Hippocampal formation (tissue), 2 donors: ENCODE data around the gene CLECL1.
"Not testable (repeated sequence)": the region's sequence is repeated elsewhere in the genome, so short reads cannot be mapped to it uniquely, and the experiment has no call there.

Experiments
- DNase-seq, 2 donors: peaks; one replicate each; lab custom pipeline; 2025; lab: John Stamatoyannopoulos, UW

Gene CLECL1

DNA sequence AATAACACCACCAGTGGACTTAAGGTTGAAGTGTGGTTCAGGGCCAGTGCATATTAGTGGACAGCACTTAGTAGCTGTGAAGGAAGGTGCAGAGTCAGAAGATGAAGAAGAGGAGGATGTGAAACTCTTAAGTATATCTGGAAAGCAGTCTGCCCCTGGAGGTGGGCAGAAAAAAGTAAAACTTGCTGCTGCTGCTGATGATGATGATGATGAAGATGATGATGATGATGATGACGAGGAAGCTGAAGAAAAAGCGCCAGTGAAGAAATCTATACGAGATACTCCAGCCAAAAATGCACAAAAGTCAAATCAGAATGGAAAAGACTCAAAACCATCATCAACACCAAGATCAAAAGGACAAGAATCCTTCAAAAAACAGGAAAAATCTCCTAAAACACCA is 37.2 kb downstream of the CLECL1 start:
- not testable (repeated sequence) for DNase-seq

DNA sequence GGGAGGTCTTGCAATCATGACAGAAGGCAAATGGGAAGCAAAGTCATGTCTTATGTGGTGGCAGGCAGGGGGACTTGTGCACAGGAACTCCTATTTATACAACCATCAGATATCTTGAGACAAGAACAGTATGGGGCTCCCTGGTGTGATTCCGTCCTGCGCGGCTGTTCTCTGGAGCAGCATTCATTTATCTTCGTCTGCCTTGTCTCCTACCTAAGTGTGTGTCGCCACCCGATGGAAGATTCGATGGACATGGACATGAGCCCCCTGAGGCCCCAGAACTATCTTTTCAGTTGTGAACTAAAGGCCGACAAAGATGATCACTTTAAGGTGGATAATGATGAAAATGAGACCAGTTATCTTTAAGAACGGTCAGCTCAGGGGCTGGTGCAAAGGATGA is 37.7 kb downstream of the CLECL1 start:
- DNase-seq: not testable (repeated sequence)

- no peak for DNase-seq
These were observed 38.7 kb downstream of the CLECL1 start for GRCh38 chr12:9694241-9694640.

DNA sequence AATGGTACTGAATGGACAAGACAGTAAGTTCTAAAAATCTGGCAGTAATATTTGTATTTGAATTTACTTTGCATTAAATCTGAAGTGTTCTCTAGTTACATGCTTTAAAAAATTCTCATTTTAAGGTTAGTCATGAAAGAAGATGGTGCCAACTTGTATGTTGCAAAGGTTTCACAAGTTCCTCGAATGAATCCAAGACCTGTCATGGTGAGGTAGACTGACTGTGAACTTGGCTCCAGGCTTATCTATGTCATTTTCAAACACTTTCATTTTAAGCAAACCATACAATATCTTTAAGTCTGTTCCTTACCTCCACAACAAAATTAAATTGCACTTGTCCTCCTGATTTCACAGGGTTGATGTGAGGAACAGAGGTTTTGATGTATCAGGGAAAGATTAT is 40.0 kb downstream of the CLECL1 start:
- DNase-seq: no peak

DNA sequence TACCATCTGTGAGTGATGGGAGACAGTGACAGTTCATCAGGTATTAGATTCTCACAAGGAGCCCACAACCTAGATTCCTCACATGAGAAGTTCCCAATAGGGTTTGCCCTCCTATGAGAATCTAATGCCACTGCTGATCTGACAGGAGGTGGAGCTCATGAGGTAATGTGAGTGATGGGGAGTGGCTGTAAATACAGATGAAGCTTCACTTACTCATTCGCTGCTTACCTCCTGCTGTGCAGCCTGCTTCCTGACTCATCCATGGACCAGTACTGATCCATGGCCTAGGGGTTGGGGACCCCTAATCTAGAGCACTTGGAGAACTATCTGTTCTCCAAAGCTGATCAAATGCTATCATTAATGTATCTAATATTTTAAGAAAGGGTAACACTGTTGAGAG is 45.7 kb downstream of the CLECL1 start:
- no peak for DNase-seq

GRCh38 chr12:9685915-9686314 is 47.0 kb downstream of the CLECL1 start:
- no peak for DNase-seq

DNA sequence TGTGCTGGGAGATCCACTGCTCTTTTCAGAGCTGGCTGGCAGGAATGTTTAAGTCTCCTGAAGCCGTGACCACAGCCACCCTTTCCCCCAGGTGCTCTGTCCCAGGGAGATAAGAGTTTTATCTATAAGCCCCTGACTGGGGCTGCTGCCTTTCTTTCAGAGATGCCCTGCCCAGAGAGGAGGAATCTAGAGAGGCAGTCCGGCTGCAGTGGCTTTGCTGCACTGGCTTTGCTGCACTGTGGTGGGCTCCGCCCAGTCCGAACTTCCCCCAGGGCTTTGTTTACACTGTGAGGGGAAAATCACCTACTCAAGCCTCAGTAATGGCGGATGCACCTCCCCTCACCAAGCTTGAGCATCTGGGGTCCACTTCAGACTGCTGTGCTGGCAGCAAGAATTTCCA is 47.5 kb downstream of the CLECL1 start:
- DNase-seq: not testable (repeated sequence)

DNA sequence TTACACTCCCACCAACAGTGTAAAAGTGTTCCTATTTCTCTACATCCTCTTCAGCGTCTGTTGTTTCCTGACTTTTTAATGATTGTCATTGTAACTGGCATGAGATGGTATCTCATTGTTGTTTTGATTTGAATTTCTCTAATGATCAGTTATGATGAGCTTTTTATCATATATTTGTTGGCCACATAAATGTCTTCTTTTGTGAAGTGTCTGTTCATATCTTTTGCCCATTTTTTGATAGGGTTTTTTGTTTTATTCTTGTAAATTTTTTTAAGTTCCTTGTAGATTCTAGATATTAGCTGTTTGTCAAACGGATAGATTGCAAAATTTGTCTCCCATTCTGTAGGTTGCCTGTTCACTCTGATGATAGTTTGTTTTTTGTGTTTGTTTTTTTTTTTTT is 49.9 kb downstream of the CLECL1 start:
- DNase-seq: not testable (repeated sequence)

DNA sequence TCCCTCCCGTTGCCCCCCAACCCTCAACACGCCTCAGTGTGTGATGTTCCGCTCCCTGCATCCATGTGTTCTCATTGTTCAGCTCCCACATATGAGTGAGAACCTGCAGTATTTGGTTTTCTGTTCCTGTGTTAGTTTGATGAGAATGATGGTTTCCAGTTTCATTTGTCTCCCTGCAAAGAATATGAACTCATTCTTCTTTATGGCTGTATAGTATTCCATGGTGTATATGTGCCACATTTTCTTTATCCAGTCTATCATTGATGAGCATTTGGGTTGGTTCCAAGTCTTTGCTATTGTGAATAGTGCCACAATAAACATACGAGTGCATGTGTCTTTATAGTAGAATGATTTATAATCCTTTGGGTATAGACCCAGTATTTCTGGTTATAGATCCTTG is 50.4 kb downstream of the CLECL1 start:
- DNase-seq: not testable (repeated sequence)

- no peak for DNase-seq
These were observed 58.7 kb downstream of the CLECL1 start for GRCh38 chr12:9674226-9674590.

DNA sequence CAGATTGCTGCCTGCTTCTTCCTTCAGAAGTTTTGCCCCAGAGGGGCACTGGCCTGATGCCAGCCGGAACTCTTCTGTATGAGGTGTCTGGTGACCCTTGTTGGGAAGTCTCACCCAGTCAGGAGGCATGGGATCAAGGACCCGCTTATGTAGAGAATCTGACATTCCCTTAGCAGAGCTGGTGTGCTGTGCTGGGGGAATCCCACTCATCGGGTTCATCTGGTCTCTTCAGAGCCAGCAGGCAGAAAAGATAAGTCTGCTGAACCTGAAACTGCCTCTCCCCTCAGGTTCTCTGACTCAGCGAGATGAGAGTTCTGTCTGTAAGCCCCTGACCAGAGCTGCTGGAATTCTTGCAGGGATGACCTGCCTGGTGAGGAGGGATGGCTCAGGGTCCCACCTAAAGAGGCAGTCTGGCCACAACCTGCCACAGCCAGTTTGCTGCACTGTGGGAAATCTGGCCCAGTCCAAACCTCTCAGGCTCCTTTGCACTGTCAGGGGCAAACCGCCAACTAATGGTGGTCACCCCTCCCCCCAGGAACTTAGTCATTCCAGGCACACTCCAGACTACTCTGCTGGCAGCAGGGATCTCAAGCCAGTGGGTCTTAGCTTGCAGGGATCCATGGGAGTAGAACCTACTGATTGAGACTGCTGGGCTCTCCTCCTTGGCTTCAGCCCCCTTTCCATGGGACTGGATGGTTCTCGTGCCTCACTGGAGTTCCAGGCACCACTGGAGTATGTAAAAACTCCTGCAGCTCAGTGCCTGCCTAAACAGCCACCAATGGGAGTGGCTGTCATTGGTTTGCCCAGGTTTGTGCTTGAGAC is 59.3 kb downstream of the CLECL1 start:
- no peak for DNase-seq
